PC-9 (cell line): ENCODE data around the gene DAB2.

Experiments
- EZH2 ChIP-seq: fragments of 200-600 bp; sonication (generic); IDR thresholded peaks from 2 replicates; pipeline ENCODE4 v1.8.0; 2017; ENCODE audit warnings: antibody characterized with exemption, low read depth
- TF ChIP-seq, protein P1 (sequence below): fragments of 200-600 bp; sonication (generic); conservative IDR thresholded peaks from 2 replicates; pipeline ENCODE4 v1.6.1; 2017; ENCODE audit warnings: mixed run types, antibody characterized with exemption, mild to moderate bottlenecking, moderate library complexity

DNA sequence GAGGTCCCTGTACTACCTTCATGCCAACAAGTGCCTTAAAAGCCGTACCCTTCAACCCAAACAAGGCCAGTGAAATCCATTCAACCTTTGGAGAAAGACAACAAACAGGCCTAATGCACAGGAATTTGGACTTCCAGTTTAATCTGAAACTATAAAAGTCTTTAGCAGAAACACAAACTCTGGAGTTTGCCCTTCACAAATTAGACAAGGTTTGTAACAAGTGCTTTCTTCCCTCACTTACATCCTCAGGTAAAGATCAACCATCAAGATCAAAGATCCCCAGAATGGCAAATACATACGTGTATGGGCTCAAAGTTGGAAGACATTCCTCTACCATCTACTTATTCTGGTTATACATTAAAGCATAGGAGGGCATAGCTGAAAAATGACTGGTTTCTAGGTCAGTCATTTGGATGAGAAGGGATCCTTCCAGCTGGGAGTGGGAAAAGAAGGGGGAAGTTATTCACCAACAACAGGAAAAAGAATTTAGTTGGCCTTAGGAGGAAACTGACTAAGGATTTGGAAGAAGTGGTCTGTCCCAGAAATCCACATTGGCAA lies 2.0 kb downstream of the DAB2 start:
- TF ChIP-seq, protein P1, sequence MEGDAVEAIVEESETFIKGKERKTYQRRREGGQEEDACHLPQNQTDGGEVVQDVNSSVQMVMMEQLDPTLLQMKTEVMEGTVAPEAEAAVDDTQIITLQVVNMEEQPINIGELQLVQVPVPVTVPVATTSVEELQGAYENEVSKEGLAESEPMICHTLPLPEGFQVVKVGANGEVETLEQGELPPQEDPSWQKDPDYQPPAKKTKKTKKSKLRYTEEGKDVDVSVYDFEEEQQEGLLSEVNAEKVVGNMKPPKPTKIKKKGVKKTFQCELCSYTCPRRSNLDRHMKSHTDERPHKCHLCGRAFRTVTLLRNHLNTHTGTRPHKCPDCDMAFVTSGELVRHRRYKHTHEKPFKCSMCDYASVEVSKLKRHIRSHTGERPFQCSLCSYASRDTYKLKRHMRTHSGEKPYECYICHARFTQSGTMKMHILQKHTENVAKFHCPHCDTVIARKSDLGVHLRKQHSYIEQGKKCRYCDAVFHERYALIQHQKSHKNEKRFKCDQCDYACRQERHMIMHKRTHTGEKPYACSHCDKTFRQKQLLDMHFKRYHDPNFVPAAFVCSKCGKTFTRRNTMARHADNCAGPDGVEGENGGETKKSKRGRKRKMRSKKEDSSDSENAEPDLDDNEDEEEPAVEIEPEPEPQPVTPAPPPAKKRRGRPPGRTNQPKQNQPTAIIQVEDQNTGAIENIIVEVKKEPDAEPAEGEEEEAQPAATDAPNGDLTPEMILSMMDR = no peak
- no peak for TF ChIP-seq EZH2
